ENCODE results near the gene PHF20.
A peak's percentile ranks its signal among the peaks of the same experiment; 100 is the strongest.

The PHF20 gene

DNA sequence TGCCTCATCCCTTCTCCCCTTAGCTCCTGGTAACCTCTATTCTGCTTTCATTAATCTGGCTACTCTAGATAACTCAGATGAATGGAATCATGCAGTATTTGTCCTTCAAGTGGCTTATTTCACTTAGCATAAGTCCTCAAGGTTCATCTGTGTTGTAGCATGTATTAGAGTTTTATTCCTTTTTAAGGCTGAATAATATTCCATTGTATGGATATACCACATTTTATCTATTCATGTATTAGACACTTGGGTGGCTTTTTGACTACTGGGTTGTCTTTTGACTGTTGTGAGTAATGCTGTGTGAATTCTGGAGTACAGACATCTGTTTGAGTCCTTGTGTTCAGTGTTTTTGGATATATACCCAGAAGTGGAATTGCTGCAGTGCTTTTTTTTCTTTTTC, 58.4 kb downstream of the PHF20 start:
- H3K36me3 Mint-ChIP-seq (ENCODE audit: low read depth), result peaks cover 55% of the 10 kb centered on the region
- peaks cover 12% of the 10 kb centered on the region for H3K4me1 Mint-ChIP-seq
- no peaks in the 10 kb centered on the region for H3K27me3 Mint-ChIP-seq (ENCODE audit: low read depth, poor library complexity)
- H3K4me3 Mint-ChIP-seq, result no peak overlapping the region
- DNase-seq, result no peak
- no peak for TF ChIP-seq CTCF (IDR thresholded peaks at IDR 0.05)
- H3K9me3 Mint-ChIP-seq, result peaks cover 11% of the 10 kb centered on the region
- H3K27ac Mint-ChIP-seq, result no peak overlapping the region

- Mint-ChIP-seq H3K4me1 (peaks cover 12% of the 10 kb centered on the region), H3K27me3 (ENCODE audit: low read depth, poor library complexity) (no peaks in the 10 kb centered on the region)
These were observed 59.2 kb downstream of the PHF20 start for GRCh38 chr20:35831029-35831428.

DNA sequence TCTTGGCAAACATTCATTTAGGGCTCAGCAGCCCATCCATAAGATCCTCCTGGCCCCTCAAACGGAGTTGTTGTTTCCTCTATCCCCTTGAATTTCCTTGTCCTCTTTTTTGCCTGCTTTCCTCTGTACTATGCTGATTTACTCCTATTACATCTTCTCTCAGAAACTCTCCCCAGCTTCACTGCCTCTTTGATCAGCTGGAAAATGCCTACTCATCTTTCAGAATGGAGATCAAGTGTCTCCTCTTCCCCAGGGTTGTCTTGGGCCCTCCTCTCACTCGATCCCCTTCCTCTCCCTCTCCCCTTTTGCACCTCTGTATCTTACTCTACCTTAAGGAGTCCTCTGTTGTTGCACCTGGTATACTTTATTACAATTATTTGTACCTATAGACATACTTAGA, 60.2 kb downstream of the PHF20 start:
- Mint-ChIP-seq H3K27me3 (ENCODE audit: low read depth, poor library complexity) (no peaks in the 10 kb centered on the region), H3K27ac (peak overlapping the region; percentile 80), H3K9me3 (peaks cover 11% of the 10 kb centered on the region), H3K4me3 (no peak overlapping the region), H3K36me3 (ENCODE audit: low read depth) (peaks cover 51% of the 10 kb centered on the region), H3K4me1 (peaks cover 13% of the 10 kb centered on the region)
- no peak for DNase-seq
- TF ChIP-seq CTCF (IDR thresholded peaks at IDR 0.05), result no peak

More at GRCh38 chr20:35831029-35831428, 59.2 kb downstream of the PHF20 start:
- Mint-ChIP-seq H3K36me3 (ENCODE audit: low read depth) (peaks cover 58% of the 10 kb centered on the region), H3K4me3 (no peak overlapping the region), H3K27ac (peak overlapping the region; percentile 61), H3K9me3 (peaks cover 11% of the 10 kb centered on the region)
- no peak for DNase-seq
- TF ChIP-seq CTCF (IDR thresholded peaks at IDR 0.05), result no peak

GRCh38 chr20:35833241-35833640, 61.4 kb downstream of the PHF20 start:
- TF ChIP-seq CTCF (IDR thresholded peaks at IDR 0.05), result no peak
- no peak overlapping the region for H3K27ac Mint-ChIP-seq
- H3K4me3 Mint-ChIP-seq, result no peak overlapping the region
- no peaks in the 10 kb centered on the region for H3K27me3 Mint-ChIP-seq (ENCODE audit: low read depth, poor library complexity)
- H3K4me1 Mint-ChIP-seq, result peaks cover 26% of the 10 kb centered on the region
- H3K9me3 Mint-ChIP-seq, result peaks cover 11% of the 10 kb centered on the region
- peaks cover 53% of the 10 kb centered on the region for H3K36me3 Mint-ChIP-seq (ENCODE audit: low read depth)
- DNase-seq, result no peak

- Mint-ChIP-seq H3K27ac (peak overlapping the region; percentile 58), H3K4me3 (no peak overlapping the region)
These were observed 65.9 kb downstream of the PHF20 start for GRCh38 chr20:35837577-35838195.

More at GRCh38 chr20:35837577-35838195, 65.9 kb downstream of the PHF20 start:
- TF ChIP-seq CTCF (IDR thresholded peaks at IDR 0.05), result no peak
- peaks cover 66% of the 10 kb centered on the region for H3K36me3 Mint-ChIP-seq (ENCODE audit: low read depth)
- no peak for DNase-seq
- H3K4me1 Mint-ChIP-seq, result peaks cover 16% of the 10 kb centered on the region
- H3K27me3 Mint-ChIP-seq (ENCODE audit: low read depth, poor library complexity), result peaks cover 5% of the 10 kb centered on the region
- H3K9me3 Mint-ChIP-seq, result peaks cover 30% of the 10 kb centered on the region

Measured in nephron progenitor cell (in vitro differentiated cells).